Gastrocnemius medialis (tissue), 4 donors: Measurements from ENCODE around the gene ARL5C. TPM values are rescaled to one million over a fixed set of nuclear protein-coding genes. Genes with fewer than 3 reads are reported as not detected.

Source experiments
- ATAC-seq, 2 donors: fragments of 150-250 bp; one replicate each; pipeline ENCODE4 v1.9.1; 2016
- DNase-seq, 2 donors: peaks; one replicate each; pipeline ENCODE4 v3.0.0-alpha.2; 2019
- H3K27ac ChIP-seq, 4 donors: fragments of 200-600 bp; sonication (generic); 1 replicate in 1 of 4; 2 replicates in 3 of 4; pipeline ENCODE4 v1.5.1; 2016 to 2018; ENCODE audit warnings: mild to moderate bottlenecking in 2 of 4, moderate library complexity in 1 of 4
- H3K27me3 ChIP-seq, 3 donors: fragments of 200-600 bp; sonication (generic) in 2 of 3; 1 replicate in 1 of 3; 2 replicates in 2 of 3; pipeline versions ENCODE4 v1.5.1 to v1.6.0; 2016 to 2019; ENCODE audit warnings: mild to moderate bottlenecking in 1 of 3, moderate library complexity in 1 of 3
- H3K36me3 ChIP-seq, 2 donors: fragments of 200-600 bp; sonication (generic) in 1 of 2; one replicate each; pipeline ENCODE4 v1.5.1; 2017 to 2018
- H3K4me1 ChIP-seq, 2 donors: fragments of 200-600 bp; sonication (generic) in 1 of 2; one replicate each; pipeline ENCODE4 v1.5.1; 2016 to 2017; ENCODE audit warnings: mild to moderate bottlenecking in 2 of 2
- H3K4me3 ChIP-seq, 4 donors: fragments of 200-600 bp; sonication (generic) in 3 of 4; 1 replicate in 1 of 4; 2 replicates in 3 of 4; pipeline ENCODE4 v1.5.1; 2016 to 2019; ENCODE audit warnings: mild to moderate bottlenecking in 2 of 4
- H3K9me3 ChIP-seq, 3 donors: fragments of 200-600 bp; sonication (generic) in 2 of 3; 1 replicate in 1 of 3; 2 replicates in 2 of 3; pipeline ENCODE4 v1.5.1; 2016 to 2019
- POLR2A ChIP-seq, 2 donors: fragments of 450-650 bp; IDR thresholded peaks; one replicate each; pipeline ENCODE4 v1.6.1; 2017; ENCODE audit warnings: antibody characterized with exemption in 2 of 2, mild to moderate bottlenecking in 2 of 2, moderate library complexity in 2 of 2
- in situ Hi-C, 4 donors: fragments of 200-750 bp; cut with MboI; loops; one replicate each; pipeline versions ENCODE4 v1.15.0 to v1.8.0; 2017; ENCODE audit warnings: low sequenced_read_pairs in 4 of 4
- intact Hi-C: fragments of 100-400 bp; cut with DNase I; formaldehyde crosslinking; loops from one replicate; pipeline ENCODE4 v1.15.1; 2023; ENCODE audit warnings: low total_unique reads
- total RNA-seq, 4 donors: library from RNA; depleted of rRNA; stranded (reverse); fragments of >200 nt; gene quantifications; one replicate each; pipeline versions ENCODE4 v1.1.0 to v1.2.3, GENCODE V29; 2016
- TF ChIP-seq, protein P1 (sequence below), 5 experiments: fragments of 450-650 bp in 3 of 5; fragments of 200-600 bp in 2 of 5; sonication (generic) in 2 of 5; IDR thresholded peaks in 4 of 5; conservative IDR thresholded peaks in 1 of 5; 1 replicate in 4 of 5; 2 replicates in 1 of 5; pipeline ENCODE4 v1.5.1; 2016 to 2019; ENCODE audit warnings: antibody characterized with exemption in 5 of 5, mild to moderate bottlenecking in 3 of 5, moderate library complexity in 3 of 5

The ARL5C gene
- total RNA-seq, 4 donors from 2014 or later, result 0.20 to 0.22 TPM; not detected in 2

DNA sequence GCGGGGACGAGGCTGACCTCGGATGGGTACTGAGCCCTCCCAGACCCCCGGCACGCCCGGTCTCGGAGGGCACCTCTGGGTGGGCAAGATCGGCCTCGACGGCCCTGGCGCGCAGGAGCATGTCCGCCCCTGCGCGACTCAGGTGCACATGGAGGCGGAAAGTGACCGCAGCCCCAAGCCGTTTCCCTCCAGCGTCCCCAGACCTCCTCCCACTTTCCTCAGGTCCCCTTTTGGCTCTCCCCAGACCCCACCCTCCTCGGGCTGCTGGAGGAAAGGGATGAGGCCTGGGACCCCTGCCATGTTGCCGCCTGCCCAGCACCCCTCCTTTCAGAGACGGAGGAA lies 44.1 kb upstream of the ARL5C start:
- in situ Hi-C loops (no loop called here), intact Hi-C loops (no loop called here)
- Histone ChIP-seq H3K4me1 (peaks cover 21 to 27% of the 10 kb centered on the region in 2 donors), H3K9me3 (no peaks in the 10 kb centered on the region), H3K36me3 (peaks cover 0 to under 1% of the 10 kb centered on the region in 2 donors), H3K4me3 (peak overlapping the region; percentile 45 to 69 (median 54)), H3K27ac (peak overlapping the region; percentile 86 to 94 (median 88)), H3K27me3 (no peaks in the 10 kb centered on the region)
- DNase-seq, result no peak
- TF ChIP-seq, protein P1, sequence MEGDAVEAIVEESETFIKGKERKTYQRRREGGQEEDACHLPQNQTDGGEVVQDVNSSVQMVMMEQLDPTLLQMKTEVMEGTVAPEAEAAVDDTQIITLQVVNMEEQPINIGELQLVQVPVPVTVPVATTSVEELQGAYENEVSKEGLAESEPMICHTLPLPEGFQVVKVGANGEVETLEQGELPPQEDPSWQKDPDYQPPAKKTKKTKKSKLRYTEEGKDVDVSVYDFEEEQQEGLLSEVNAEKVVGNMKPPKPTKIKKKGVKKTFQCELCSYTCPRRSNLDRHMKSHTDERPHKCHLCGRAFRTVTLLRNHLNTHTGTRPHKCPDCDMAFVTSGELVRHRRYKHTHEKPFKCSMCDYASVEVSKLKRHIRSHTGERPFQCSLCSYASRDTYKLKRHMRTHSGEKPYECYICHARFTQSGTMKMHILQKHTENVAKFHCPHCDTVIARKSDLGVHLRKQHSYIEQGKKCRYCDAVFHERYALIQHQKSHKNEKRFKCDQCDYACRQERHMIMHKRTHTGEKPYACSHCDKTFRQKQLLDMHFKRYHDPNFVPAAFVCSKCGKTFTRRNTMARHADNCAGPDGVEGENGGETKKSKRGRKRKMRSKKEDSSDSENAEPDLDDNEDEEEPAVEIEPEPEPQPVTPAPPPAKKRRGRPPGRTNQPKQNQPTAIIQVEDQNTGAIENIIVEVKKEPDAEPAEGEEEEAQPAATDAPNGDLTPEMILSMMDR (IDR thresholded peaks at IDR 0.05 in 4 of 5, conservative IDR thresholded peaks at IDR 0.05 in 1 of 5), result no peak
- no peak for TF ChIP-seq POLR2A (IDR thresholded peaks at IDR 0.05)
- peak in 1 of 2 donors; percentile 2 for ATAC-seq

- H3K36me3 ChIP-seq, result peaks cover 0 to 6% of the 10 kb centered on the region in 2 donors
- no peaks in the 10 kb centered on the region for H3K27me3 ChIP-seq
- peak overlapping the region; percentile 45 to 69 (median 54) for H3K4me3 ChIP-seq
- H3K4me1 ChIP-seq, result peaks cover 21 to 27% of the 10 kb centered on the region in 2 donors
- intact Hi-C loops, result no loop called here
- ATAC-seq (peak; percentile 79 to 89), DNase-seq (peak; percentile 88)
- peak overlapping the region; percentile 86 to 94 (median 88) for H3K27ac ChIP-seq
- peak; percentile 61 to 68 for TF ChIP-seq POLR2A (IDR thresholded peaks at IDR 0.05)
- TF ChIP-seq, protein P1 (IDR thresholded peaks at IDR 0.05 in 4 of 5, conservative IDR thresholded peaks at IDR 0.05 in 1 of 5), result no peak
- in situ Hi-C loops, result loop anchor here in 3 of 4 donors (5.0 kb wide), 2 partner anchors 33 to 38 kb away; no protein-coding TSS in a partner anchor
- H3K9me3 ChIP-seq, result no peaks in the 10 kb centered on the region
Observed at GRCh38 chr17:39209317-39210092, 43.5 kb upstream of the ARL5C start.

GRCh38 chr17:39208893-39209292 lies 42.9 kb upstream of the ARL5C start:
- in situ Hi-C loops, result loop anchor here in 3 of 4 donors (5.0 kb wide), 2 partner anchors 33 to 38 kb away; no protein-coding TSS in a partner anchor
- TF ChIP-seq, protein P1 (IDR thresholded peaks at IDR 0.05 in 4 of 5, conservative IDR thresholded peaks at IDR 0.05 in 1 of 5), result no peak
- TF ChIP-seq POLR2A (IDR thresholded peaks at IDR 0.05), result no peak
- intact Hi-C loops, result no loop called here
- Histone ChIP-seq H3K27me3 (no peaks in the 10 kb centered on the region), H3K36me3 (peaks cover 0 to 12% of the 10 kb centered on the region in 2 donors), H3K4me3 (peak overlapping the region in 3 of 4 donors; percentile 45 to 69 (median 54)), H3K4me1 (peaks cover 21 to 27% of the 10 kb centered on the region in 2 donors), H3K27ac (peak overlapping the region; percentile 86 to 94 (median 88)), H3K9me3 (no peaks in the 10 kb centered on the region)
- ATAC-seq, result peak; percentile 24 to 35
- DNase-seq, result peak; percentile 38 to 61

- Histone ChIP-seq H3K36me3 (peaks cover 0 to 20% of the 10 kb centered on the region in 2 donors), H3K4me3 (no peak overlapping the region), H3K27me3 (no peaks in the 10 kb centered on the region), H3K9me3 (no peaks in the 10 kb centered on the region), H3K4me1 (peaks cover 21 to 27% of the 10 kb centered on the region in 2 donors), H3K27ac (peak overlapping the region; percentile 86 to 94 (median 88))
- intact Hi-C loops (no loop called here), in situ Hi-C loops (loop anchor here in 3 of 4 donors (5.0 kb wide), 2 partner anchors 34 to 39 kb away; no protein-coding TSS in a partner anchor)
- no peak for DNase-seq
- no peak for ATAC-seq
- TF ChIP-seq POLR2A (IDR thresholded peaks at IDR 0.05), result no peak
- TF ChIP-seq, protein P1 (IDR thresholded peaks at IDR 0.05 in 4 of 5, conservative IDR thresholded peaks at IDR 0.05 in 1 of 5), result no peak
Observed at GRCh38 chr17:39208136-39208535, 42.2 kb upstream of the ARL5C start.
